ENCODE results near the gene PLP2. TPM values are rescaled to one million over a fixed set of nuclear protein-coding genes. Genes with fewer than 3 reads are reported as not detected.

The PLP2 gene
- total RNA-seq, 1 experiment from 2014 or later, result 94.5 TPM

DNA sequence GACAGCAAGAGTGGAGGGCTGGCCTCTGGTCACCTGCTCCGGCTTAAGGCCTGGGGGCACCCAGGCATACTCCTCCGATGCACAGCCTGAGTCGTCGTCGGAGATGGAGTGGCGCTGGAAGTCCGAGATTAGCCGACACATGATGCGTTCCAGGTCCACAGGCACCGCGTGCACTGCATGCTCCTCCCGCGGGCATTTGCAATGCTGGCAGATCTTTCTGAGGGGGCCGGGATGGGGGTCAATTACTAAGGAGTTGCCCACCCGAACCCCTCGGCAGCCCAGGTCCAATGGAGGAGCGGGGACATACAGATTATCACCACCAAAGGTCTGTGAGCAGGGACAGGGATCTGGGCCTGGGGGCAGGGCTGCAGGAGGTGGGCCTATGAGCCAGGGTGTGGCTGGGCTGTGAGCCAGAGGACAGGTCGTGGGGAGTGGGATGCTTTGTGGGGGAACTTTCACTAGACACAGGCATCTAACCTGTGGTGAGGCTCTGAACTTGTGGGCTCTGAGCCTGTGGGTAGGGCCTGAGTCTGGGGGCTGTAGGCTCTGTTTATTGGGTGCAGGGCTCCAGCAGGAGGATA lies 12.1 kb downstream of the PLP2 start:
- TF ChIP-seq CTCF (conservative IDR thresholded peaks at IDR 0.05) (no peak), EZH2 (IDR thresholded peaks at IDR 0.05; ENCODE audit: low read depth) (no peak)
- BruUV-seq (replicated peaks), result no TSS peak
- Histone ChIP-seq H3K4me3 (peak overlapping the region; percentile 24; the same call in 1 of the 2 replicates), H2AFZ (no peak overlapping the region), H3K9me2 (ENCODE audit: insufficient read depth) (no peaks in the 10 kb centered on the region), H3F3A (ENCODE audit: insufficient read depth, low read depth) (no peaks in the 10 kb centered on the region), H4K20me1 (ENCODE audit: insufficient read depth) (no peaks in the 10 kb centered on the region), H3K27me3 (ENCODE audit: insufficient read depth, low read depth) (no peaks in the 10 kb centered on the region), H3K4me1 (replicated peaks; ENCODE audit: insufficient read depth) (no peaks in the 10 kb centered on the region), H3K27ac (no peak overlapping the region), H3K79me2 (ENCODE audit: low read depth) (0 out of 2 replicates have a peak, but pooled peaks cover 6% of the 10 kb centered on the region), H3K36me3 (ENCODE audit: low read depth) (no peaks in the 10 kb centered on the region), H3K9me3 (ENCODE audit: insufficient read depth, low read depth) (no peaks in the 10 kb centered on the region), H3K4me2 (peak overlapping the region; percentile 56; the same call in 1 of the 2 replicates)
- DNase-seq, result no peak
- CTCF ChIA-PET, result interaction anchor here (1.1 kb wide), 1 partner anchor 28 kb away, joined by 5 read pairs; no protein-coding TSS in a partner anchor
- POLR2A ChIA-PET (ENCODE audit: unreplicated experiment), result no interaction called here
- intact Hi-C loops (cut with micrococcal nuclease; ENCODE audit: unreplicated experiment), result loop anchor here (2.0 to 10.0 kb wide), 2 partner anchors 17 to 139 kb away; partner anchors contain the start of gene TFE3

DNA sequence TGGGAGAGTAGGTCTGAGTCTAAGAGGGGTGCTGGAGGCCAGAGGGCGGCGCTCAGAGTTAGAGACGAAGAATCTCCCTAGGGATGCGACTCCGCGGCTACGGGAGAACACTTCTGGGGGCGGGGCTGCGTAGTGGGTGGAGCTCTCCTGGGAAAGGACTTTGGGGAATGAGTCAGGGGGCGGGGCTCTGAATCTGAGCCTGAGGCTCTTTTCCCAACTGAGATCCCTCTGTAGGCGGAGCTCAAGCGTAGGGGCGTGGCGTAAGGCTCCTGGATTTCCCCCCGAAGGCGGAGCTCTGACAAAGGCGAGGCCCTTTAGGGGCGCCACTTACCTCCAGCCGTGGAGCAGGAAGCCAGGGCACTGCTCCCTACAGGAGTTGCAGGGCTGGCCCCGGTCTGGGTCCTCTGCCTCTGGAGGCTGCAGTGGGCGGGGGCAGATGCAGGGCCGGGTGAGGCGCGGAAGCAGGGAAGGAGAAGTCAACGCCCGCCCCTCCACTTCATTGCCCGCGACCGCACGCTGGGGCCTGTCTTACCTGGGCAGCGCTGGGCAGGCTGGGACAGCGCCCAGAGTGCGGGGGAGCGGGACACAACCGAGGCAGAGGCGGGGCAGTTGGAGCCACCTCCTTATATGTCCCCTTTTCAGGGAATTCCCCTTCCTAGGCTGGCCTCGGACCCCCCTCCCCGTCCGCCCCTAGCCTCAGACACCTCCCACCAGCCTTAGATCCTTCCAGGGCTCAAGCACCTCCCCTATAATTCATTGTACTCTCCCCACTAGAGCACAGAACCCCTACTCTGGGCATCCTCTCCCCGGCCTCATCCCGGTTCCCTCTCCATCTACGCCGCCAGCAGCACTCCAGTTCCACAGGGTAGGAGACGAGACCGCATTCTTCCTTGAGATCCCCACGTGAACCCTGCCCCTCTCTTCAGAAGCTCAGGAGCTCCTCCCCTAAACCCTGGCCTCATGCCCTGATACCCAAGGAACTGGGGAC lies 12.9 kb downstream of the PLP2 start:
- Histone ChIP-seq H3K9me2 (ENCODE audit: insufficient read depth) (no peaks in the 10 kb centered on the region), H3K27ac (no peak overlapping the region), H3K4me3 (peak overlapping the region; percentile 56; the same call in 1 of the 2 replicates), H3K9me3 (ENCODE audit: insufficient read depth, low read depth) (no peaks in the 10 kb centered on the region), H3K79me2 (ENCODE audit: low read depth) (0 out of 2 replicates have a peak, but pooled peaks cover 6% of the 10 kb centered on the region), H2AFZ (no peak overlapping the region), H3K27me3 (ENCODE audit: insufficient read depth, low read depth) (no peaks in the 10 kb centered on the region), H3K4me1 (replicated peaks; ENCODE audit: insufficient read depth) (no peaks in the 10 kb centered on the region), H3K4me2 (peak overlapping the region; percentile 70), H4K20me1 (ENCODE audit: insufficient read depth) (no peaks in the 10 kb centered on the region), H3K36me3 (ENCODE audit: low read depth) (no peaks in the 10 kb centered on the region), H3F3A (ENCODE audit: insufficient read depth, low read depth) (no peaks in the 10 kb centered on the region)
- no peak for TF ChIP-seq CTCF (conservative IDR thresholded peaks at IDR 0.05)
- TF ChIP-seq EZH2 (IDR thresholded peaks at IDR 0.05; ENCODE audit: low read depth), result no peak
- CTCF ChIA-PET, result interaction anchor here (0.6 to 1.1 kb wide), 2 partner anchors 29 to 767 kb away, joined by 3 to 5 read pairs; no protein-coding TSS in a partner anchor
- TSS peak; percentile 82 for BruUV-seq (replicated peaks)
- POLR2A ChIA-PET (ENCODE audit: unreplicated experiment), result interaction anchor here (0.6 kb wide), 1 partner anchor 123 kb away, joined by 3 read pairs; no protein-coding TSS in a partner anchor
- DNase-seq, result peak; percentile 73 to 87
- intact Hi-C loops (cut with micrococcal nuclease; ENCODE audit: unreplicated experiment), result loop anchor here (2.0 to 10.0 kb wide), 2 partner anchors 18 to 140 kb away; partner anchors contain the start of gene TFE3
